ENCODE data around the gene SHCBP1L.
"Not testable (repeated sequence)": the region's sequence is repeated elsewhere in the genome, so short reads cannot be mapped to it uniquely, and the experiment has no call there.

Gene SHCBP1L

DNA sequence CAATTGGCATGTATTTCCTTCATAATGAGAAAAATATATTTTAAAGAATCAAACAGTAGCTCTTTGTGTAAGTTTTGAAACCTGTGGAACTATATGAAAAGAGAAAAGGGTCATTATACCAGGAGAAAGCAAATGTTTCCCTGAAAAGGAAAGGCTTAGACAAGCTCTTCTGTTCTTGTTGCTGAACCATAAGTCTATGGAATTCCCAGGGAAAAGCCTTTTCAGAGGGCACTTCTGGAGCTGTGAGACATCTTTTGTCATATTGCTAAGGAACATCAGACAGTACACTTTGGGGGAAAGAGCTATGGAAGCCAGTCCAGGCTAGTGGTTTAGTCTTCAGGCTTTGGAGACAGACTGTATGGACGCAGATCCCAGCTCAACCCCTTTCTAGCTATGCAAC lies 12.1 kb upstream of the SHCBP1L start:
- DNase-seq (ENCODE audit: low read depth in 2 of 2): no peak

DNA sequence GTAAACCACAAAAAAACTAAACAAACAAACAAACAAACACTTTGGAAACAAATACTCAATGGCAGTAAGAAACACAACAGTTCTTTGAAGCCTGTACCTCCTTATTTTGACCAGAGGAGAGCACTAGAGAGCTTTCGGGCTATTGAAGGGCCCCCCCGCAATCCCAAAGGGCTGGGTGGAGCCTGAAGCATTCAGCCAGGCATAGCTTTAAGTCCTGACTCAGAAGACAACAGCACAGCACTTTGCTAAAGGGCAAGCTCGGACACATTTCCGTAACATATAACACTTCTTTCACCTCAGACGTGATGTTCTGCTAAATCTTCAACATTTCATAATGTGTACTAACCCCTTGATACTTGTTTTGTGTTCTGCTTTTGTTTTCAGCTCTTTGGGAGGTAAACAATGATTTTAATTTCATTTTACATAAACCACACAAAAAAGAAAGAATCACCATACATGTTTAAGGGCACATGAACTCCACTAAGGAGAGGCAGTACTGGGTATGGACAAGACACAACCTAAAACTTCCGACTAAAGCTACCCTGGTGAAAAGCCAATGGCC lies 9.7 kb upstream of the SHCBP1L start:
- peak; percentile 64 for DNase-seq (ENCODE audit: low read depth in 2 of 2)

DNA sequence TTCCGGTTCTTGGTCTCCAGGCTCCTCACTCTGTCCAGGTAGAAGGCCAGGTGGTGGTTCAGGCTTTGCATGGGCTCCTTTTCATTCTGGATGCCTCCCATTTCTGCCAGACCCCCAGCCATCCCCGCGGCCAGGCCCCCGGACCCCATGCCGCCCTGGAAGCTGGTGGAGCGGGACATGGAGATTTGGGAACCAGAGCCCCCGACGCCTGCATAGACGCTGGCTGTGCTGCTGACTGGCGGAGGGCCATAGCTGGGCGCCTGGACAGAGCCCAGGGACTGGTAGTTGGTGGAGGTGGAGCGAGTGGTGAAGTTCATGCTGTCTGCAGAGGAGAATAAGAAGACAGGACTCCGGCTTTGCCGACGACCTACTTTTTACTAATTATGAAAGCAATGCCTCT lies 7.1 kb upstream of the SHCBP1L start:
- DNase-seq (ENCODE audit: low read depth in 2 of 2): no peak

DNA sequence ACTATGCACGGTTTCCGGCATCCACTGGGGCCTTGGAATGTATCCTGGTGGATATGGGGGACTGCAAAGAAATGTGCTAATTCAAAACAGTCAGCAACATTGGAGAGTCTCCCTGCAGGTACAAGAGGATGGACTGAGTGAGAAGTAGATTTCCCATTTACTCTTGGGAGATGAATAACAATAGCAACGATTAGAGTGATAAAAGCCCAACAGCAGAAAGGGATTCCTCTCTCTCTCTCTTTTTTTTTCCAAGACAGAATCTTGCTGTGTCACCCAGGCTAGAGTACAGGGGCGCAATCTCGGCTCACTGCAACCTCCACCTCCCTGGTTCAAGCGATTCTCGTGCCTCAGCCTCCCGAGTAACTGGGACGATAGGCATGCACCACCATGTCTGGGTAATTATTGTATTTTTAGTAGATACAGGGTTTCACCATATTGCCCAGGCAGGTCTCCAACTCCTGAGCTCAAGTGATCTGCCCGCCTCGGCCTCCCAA lies 5.0 kb upstream of the SHCBP1L start:
- DNase-seq (ENCODE audit: low read depth in 2 of 2): no peak

DNA sequence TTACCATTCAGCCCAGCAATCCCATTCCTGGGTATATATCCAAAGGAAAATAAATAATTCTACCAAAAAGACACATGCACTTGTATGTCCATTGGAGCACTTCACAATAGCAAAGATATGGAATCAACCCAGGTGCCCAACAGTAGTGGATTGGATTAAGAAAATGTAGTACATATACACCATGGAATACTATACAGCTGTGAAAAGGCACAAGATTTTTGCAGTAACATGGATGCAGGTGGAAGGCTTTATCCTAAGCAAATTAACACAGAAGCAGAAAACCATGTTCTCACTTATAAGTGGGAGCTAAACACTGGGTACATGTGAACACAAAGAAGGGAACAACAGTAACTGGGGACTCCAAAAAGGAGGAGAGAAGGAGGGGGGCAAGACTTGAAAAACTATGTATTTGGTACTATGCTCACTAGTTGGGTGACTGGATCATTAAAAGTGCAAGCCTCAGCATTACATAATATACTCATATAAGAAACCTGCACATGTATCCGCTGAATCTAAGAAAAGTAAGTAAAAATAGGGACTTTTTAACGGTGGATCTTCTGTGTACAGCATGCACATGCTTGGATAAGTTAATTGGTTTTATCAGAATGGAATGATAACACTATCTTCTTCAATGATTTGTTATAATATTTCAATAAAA lies 3.9 kb upstream of the SHCBP1L start:
- DNase-seq (ENCODE audit: low read depth in 2 of 2): no peak

DNA sequence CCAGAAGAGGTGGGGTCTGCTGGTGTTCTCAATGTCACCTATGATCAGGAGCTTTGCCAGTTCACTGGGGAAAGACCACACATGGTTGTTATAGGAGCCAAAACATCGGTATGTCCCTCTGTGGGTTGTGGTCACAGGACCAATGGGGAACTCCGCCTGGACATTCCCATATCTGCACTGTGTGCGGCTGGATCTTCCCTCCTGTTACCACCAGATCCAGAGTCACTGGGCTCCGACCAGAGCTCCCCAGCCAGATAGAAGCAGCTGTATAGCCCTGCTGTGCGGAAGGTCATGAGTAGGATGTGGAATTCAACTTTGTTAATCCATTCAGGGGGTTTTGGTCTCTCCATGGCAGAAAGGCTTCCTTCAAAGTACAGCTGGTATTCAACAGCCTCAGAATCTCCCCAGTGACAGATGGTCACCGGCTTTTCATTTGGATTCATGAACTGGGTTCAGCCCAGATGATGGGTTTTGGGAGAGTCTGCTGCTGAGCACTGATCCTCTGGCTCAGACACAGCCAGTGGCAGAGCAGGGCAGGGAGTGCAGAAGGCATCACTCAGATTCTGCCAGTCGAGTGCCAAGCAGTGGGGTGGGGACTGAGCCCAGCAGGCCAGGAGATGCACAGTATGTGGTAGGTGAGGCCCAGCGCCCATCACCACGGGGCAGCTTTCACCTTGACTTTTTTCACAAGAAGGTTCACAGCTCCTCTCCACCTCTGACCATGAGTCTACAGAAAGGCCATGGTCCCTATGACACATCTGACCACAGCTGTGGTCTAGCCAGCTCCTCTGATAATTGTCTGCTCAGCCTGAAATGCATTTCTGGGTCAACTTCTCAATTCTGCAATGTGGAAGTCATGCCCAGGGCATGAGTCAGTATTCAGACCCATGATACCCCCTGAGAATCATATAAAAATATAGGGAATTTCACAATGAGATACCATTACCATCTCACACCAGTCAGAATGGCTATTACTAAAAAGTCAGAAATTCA lies 2.9 kb upstream of the SHCBP1L start:
- DNase-seq (ENCODE audit: low read depth in 2 of 2): peak; percentile 44 to 51

DNA sequence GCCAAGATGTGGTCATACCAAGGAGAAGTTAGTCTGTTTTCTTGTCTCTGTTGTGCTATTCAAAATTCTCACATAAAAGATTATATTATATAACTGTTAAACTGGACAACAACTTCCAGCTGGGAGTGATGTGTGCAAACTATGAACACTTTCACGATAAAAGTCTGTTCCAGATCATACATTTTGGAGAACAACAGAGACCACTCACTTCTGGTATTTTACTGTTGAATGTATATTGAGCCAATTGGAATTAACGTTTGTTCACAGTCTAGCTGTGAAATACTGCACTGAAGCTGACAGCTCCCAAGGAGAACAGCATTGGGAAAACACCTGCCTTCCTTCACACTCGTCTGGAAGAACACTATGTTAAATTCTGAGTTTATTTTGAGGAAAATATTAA lies 860 bp upstream of the SHCBP1L start:
- no peak for DNase-seq (ENCODE audit: low read depth in 2 of 2)

DNA sequence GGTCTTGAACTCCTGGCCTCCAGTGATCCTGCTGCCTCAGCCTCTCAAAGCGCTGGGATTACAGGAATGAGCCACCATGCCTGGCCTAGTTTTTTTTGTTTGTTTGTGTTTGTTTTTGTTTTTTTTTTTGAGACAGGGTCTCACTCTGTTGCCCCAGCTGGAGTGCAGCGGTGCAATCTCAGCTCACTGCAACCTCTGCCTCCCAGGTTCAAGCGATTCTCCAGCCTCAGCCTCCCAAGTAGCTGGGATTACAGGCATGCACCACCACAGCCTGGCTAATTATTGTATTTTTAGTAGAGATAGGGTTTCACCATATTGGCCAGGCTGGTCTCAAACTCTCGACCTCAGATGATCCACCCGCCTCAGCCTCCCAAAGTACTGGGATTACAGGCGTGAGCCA lies 9.6 kb downstream of the SHCBP1L start:
- DNase-seq (ENCODE audit: low read depth in 2 of 2): not testable (repeated sequence)

DNA sequence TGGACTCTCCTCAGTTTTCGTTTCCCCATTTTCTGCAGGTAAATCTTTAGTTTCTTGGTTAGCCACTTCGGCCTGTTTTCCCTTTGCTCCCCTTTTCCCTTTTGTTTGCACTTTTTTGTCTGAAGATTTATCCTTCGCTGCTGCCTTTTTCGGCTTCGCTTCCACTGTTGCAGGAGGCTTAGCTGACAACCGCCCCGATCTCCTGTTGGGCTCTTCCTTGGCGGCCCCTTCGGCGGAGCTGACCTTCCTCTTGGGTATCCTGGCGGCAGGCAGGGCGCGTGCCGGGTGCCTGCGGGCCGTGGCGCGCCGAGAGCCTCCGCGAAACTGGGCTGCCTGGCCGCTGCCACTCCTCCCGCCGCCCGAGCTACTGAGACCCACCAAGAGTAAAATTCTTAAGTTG lies 10.8 kb downstream of the SHCBP1L start:
- DNase-seq (ENCODE audit: low read depth in 2 of 2): not testable (repeated sequence)

DNA sequence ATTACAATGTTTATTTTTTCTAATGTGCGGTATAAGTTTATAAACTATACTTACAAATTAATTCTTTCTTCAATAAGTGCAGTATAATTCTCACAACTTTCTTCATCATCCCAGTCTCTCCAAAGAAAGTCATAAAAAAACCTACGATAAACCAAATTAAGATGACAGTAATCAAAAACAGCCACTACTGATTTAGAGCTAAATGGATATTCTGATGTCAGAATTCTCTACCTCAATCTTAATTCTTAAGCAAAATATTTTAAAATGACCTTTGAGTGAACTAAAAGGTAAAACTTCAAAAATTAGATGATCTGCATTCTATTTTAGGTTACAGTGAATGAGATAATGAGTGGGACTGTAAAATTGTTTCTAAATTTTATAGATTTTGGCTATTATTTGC lies 13.6 kb downstream of the SHCBP1L start:
- DNase-seq (ENCODE audit: low read depth in 2 of 2): no peak

DNA sequence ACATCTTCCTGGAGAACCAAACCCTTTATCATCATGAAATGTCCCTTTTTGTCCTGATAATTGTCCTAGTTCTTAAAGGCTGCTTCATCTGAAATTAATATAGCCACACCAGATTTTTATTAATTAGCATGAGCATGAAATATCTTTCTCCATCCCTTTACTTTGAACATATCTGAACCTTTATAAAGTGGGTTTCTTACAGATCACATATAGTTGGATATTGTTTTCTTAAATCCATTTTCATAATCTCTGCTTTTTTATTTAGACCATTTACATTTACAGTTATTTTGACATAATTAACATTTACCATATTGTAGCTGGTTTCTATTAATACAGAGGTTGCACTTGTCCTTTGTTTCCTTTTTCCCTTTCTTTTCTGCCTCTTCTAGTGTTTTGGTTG lies 17.2 kb downstream of the SHCBP1L start:
- no peak for DNase-seq (ENCODE audit: low read depth in 2 of 2)

DNA sequence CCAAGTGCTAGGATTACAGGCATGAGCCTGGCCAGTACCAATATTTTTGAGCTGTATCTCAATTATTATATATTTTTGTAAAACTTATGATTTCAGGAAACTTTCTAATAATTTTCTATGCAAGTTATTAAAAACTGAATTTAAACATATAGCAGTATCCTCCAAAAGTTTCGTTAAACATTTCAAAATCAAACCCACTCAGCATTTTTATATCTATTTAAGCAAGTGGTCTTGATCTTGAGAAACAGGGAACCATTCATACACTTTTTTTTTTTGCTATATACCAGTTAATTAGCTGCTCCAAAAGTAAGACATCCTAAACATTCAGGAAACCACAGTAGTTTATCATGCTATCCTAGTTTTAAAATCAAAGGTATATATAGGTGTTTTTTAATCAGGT lies 22.0 kb downstream of the SHCBP1L start:
- no peak for DNase-seq (ENCODE audit: low read depth in 2 of 2)

DNA sequence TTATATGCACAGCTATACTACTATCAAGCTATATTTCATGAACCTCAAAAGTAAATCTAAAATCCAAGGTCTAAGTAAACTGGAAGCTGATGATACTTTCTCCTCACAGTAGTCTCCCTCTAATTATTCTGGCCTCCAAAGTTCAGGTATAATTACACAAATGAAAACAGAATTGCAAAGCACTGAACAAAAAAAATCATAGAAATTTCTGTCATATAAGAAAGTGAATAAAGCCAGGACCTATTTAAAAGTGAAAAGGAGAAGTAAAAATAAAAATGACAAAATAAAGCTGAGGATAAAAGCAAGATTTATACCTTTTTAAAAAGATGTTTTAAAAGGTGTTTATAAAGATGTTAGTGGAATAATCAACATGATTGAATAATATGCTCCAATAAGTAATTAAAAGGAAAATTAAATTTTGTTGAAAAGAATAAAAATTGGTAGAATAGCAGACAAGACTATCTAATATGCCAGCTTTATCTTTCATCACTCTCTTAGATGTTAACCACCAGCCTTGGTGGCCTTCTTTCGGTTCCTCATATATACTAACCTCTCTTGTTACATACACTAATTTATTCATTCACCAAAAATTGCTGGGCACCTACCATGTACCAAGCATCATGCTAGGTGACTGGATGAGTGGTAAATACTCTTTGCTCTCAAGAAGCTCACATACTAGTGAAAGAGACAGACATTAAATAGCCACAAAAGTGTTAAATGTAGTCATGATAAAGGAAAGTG lies 25.1 kb downstream of the SHCBP1L start:
- DNase-seq (ENCODE audit: low read depth in 2 of 2): no peak

DNA sequence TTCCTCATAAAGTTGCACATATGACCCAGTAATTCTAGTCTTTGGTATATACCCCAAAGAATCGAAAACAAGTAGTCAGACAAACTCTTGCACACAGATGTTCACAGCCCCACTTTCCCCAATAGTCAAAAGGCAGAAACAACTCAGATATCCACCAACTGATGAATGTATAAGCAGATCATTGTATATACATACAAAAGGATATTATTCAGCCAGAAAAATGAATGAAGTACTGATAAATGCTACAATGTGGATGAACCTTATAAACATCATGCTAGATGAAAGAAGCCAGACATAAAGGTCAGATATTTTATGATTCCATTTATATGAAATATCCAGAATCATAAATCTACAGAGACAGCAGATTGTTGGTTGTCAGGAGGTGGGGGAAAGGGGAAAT lies 27.3 kb downstream of the SHCBP1L start:
- no peak for DNase-seq (ENCODE audit: low read depth in 2 of 2)

DNA sequence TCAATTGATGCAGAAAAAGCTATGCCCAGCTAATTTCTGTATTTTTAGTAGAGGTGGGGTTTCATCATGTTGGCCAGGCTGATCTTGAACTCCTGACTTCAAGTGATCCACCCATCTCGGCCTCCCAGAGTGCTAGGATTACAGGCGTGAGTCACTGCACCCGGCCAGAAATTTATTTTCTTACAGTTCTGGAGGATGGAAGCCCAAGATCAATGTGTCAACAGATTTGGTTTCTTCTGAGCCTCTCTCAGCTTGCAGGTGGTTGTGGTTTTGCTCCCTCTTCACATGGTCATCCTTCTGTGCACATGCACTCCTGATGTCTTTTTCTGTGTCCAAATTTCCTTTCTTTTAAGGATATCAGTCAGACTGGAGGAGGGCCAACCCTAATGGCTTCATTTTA lies 35.6 kb downstream of the SHCBP1L start:
- DNase-seq (ENCODE audit: low read depth in 2 of 2): no peak

DNA sequence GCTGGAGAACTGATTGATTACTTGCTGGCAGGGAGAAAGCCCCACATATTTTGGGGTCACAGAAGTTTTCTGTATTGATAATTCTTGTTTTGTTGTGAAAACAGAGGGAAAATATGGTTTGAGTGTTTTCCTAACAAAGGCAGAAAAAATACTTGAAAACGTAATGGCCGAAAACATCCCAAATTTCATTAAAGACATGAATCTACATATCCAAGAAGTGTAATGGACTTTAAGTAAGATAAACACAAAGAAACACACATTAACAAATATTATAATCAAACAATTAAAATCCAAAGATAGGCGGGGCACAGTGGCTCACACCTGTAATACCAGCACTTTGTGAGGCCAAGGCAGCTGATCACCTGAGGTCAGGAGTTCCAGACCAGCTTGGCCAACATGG lies 39.6 kb downstream of the SHCBP1L start:
- no peak for DNase-seq (ENCODE audit: low read depth in 2 of 2)

DNA sequence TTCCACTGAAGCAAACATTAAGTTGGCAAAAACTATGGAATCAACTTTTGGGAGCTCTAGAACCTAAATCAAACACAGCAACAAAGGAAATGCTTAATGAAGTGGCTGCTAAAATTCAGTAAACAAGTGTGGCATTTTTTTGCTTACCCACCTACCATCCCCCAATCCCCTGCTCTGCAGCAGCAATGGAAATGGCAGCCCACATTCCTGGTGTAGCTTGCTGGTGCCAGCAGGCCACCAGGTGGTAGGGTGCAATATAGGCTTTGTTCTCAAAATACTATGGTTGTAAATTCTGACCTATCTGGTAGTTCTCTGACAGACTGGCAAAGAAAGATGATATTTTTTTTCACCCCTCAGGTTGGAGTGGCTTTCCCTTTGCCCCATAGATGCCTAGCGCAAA lies 42.8 kb downstream of the SHCBP1L start:
- no peak for DNase-seq (ENCODE audit: low read depth in 2 of 2)

DNA sequence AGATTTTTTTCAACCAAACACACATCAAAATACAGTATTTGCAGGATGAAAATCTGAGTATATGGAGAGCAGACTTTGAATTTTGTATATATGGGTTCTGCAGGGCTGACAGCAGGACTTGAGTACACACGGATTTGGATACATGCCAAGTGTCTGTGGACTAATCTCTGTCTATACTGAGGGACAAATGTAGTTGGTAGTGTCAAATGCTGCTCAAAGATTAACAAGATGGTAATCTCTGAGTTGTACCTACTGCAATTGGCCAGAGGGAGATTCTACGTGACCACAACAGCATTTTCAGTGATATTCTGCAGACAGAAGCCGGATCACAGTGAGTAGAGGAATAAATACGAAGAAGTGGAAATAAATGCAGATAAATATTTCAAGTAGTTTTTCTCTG lies 43.4 kb downstream of the SHCBP1L start:
- no peak for DNase-seq (ENCODE audit: low read depth in 2 of 2)

DNA sequence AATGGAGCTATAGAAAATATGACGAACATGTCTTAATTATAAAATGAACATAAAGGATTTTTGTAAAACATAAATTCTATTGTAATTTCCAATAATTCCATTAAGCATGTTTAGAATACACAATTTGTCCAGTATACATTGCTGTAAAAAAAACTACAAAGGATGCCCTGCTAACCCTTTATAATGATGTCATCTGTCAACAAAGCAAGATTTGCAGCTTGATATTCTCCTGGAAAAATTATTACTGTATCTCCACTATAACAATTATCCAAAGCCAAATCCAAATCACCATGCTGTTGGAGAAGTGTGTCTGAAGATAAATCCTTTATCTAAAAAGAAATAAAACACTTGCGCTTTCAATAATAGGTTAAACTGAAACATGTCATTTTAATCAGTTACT lies 47.6 kb downstream of the SHCBP1L start:
- no peak for DNase-seq (ENCODE audit: low read depth in 2 of 2)

DNA sequence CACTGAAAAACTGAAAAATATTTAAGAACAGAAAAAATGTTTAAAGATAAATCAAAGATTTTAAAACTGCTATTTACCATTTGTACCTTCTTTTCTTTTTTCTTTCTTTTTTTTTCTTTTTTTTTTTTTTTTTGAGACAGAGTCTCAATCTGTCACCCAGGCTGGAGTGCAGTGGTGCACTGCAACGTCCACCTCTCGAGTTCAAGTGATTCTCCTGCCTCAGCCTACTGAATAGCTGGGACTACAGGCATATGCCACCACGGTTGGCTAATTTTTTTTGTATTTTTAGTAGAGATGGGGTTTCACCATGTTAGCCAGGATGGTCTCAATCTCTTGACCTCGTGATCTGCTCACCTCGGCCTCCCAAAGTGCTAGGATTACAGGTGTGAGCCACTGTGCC lies 51.0 kb downstream of the SHCBP1L start:
- not testable (repeated sequence) for DNase-seq (ENCODE audit: low read depth in 2 of 2)

DNA sequence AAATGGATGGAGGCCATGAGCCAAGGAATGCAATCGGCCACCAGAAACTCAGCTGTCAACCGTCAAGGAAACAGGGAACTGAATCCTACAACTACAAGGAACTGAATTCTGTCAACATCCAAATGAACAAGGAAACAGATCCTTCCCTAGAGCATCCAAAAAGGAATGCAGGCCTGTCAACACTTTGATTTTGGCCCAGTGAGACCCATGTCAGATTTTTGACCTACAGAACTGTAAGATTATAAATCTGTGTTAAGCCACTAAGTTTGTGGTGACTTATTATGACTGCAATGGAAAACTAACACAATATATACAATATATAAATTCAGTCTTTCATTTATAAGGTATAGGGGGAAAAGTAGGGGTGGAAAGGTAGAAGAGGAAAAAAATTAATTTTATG lies 55.3 kb downstream of the SHCBP1L start:
- no peak for DNase-seq (ENCODE audit: low read depth in 2 of 2)

All from fibroblast of skin of left biceps (primary cell).